H1 (cell line): ENCODE data around the gene FRMD4A. TPM values are rescaled to one million over a fixed set of nuclear protein-coding genes. Genes with fewer than 3 reads are reported as not detected.

Experiments used
- CTCF ChIA-PET: fragments of 300-600 bp; sonication (Branson Sonifier 250); formaldehyde crosslinking; loops from one replicate; lab custom pipeline; 2021; ENCODE audit not compliant: partially characterized antibody; lab: Charles Lee
- POLR2A ChIA-PET: fragments of 300-600 bp; sonication (Branson Sonifier 250); formaldehyde crosslinking; loops from one replicate; lab custom pipeline; 2021; ENCODE audit warnings: inconsistent platforms; ENCODE audit not compliant: partially characterized antibody; lab: Charles Lee
- DNase-seq, 2 experiments: peaks; one replicate each; pipeline versions ENCODE4 v3.0.0 to v3.0.0-alpha.2; 2010 to 2022; ENCODE audit warnings: low spot score in 2 of 2, low read depth in 1 of 2, mixed read lengths in 1 of 2
- FAIRE-seq: peaks from 2 replicates; lab custom pipeline; 2011; peaks lifted over from hg19 to GRCh38; lab: Jason Lieb, UNC
- H2AFZ ChIP-seq: 2 replicates; pipeline ENCODE4 v1.8.1; 2012; ENCODE audit warnings: low read length, inconsistent platforms
- H2AK5ac ChIP-seq: 2 replicates; pipeline ENCODE4 v1.6.1; 2013; ENCODE audit warnings: low read depth, low read length
- H2BK120ac ChIP-seq: replicated peaks from 2 replicates; pipeline ENCODE3; 2013; ENCODE audit warnings: low read depth, low read length, inconsistent platforms
- H2BK12ac ChIP-seq: 2 replicates; pipeline ENCODE4 v1.6.1; 2013; ENCODE audit warnings: low read depth, low read length
- H2BK15ac ChIP-seq: 2 replicates; pipeline ENCODE4 v1.6.1; 2013; ENCODE audit warnings: low read length
- H2BK20ac ChIP-seq: 2 replicates; pipeline ENCODE4 v1.6.1; 2013; ENCODE audit warnings: low read length
- H2BK5ac ChIP-seq: 2 replicates; pipeline ENCODE4 v1.6.1; 2013; ENCODE audit warnings: low read depth, low read length
- H3K14ac ChIP-seq: 2 replicates; pipeline ENCODE4 v1.6.1; 2013; ENCODE audit warnings: inconsistent platforms; ENCODE audit not compliant: insufficient read length
- H3K18ac ChIP-seq: 2 replicates; pipeline ENCODE4 v1.6.1; 2013; ENCODE audit warnings: low read length; ENCODE audit errors: extremely low read depth
- H3K23ac ChIP-seq: 2 replicates; pipeline ENCODE4 v1.6.1; 2013; ENCODE audit warnings: inconsistent platforms; ENCODE audit not compliant: insufficient read length
- H3K23me2 ChIP-seq: 2 replicates; pipeline ENCODE4 v1.6.1; 2013; ENCODE audit warnings: low read depth, low read length
- H3K27ac ChIP-seq: 2 replicates; pipeline ENCODE4 v1.6.1; 2011; ENCODE audit warnings: low read depth, low read length, inconsistent platforms
- H3K27me3 ChIP-seq, 4 experiments: replicated peaks in 1 of 4; 1 replicate in 1 of 4; 2 replicates in 3 of 4; pipeline versions ENCODE4 v1.6.1 to v1.8.1; 2011 to 2013; ENCODE audit warnings: low read length in 3 of 4, mild to moderate bottlenecking in 3 of 4, inconsistent platforms in 2 of 4, mixed read lengths in 2 of 4, moderate library complexity in 1 of 4; ENCODE audit not compliant: control insufficient read depth in 3 of 4, insufficient read depth in 3 of 4; ENCODE audit errors: extremely low read depth in 1 of 4
- H3K36me3 ChIP-seq, 4 experiments: 2 replicates each; pipeline versions ENCODE4 v1.6.1 to v1.8.1; 2011 to 2013; ENCODE audit warnings: mild to moderate bottlenecking in 4 of 4, low read length in 3 of 4, moderate library complexity in 2 of 4, control low read depth in 1 of 4, inconsistent platforms in 1 of 4; ENCODE audit not compliant: insufficient read depth in 4 of 4, control insufficient read depth in 2 of 4
- H3K4ac ChIP-seq: replicated peaks from 2 replicates; pipeline ENCODE3; 2013; ENCODE audit warnings: low read length, low read depth, mixed read lengths, inconsistent platforms; ENCODE audit not compliant: insufficient read length
- H3K4me1 ChIP-seq, 4 experiments: replicated peaks in 1 of 4; 1 replicate in 1 of 4; 2 replicates in 3 of 4; pipeline versions ENCODE4 v1.6.1 to v1.8.1; 2011 to 2013; ENCODE audit warnings: low read length in 3 of 4, inconsistent platforms in 2 of 4, mixed read lengths in 1 of 4; ENCODE audit not compliant: insufficient read depth in 4 of 4, control insufficient read depth in 3 of 4
- H3K4me2 ChIP-seq, 2 experiments: 2 replicates each; pipeline versions ENCODE4 v1.6.1 to v1.8.1; 2011 to 2013; ENCODE audit warnings: low read depth in 2 of 2, low read length in 2 of 2, control low read depth in 1 of 2, inconsistent platforms in 1 of 2, mild to moderate bottlenecking in 1 of 2; ENCODE audit not compliant: insufficient read depth in 1 of 2
- H3K4me3 ChIP-seq, 4 experiments: fragments of 200-600, 300-600 bp in 1 of 4; sonication (generic), shearing (Covaris generic), sonication (Bioruptor Twin) in 1 of 4; 2 replicates each; pipeline versions ENCODE4 v1.5.1 to v1.8.1; 2011 to 2016; ENCODE audit warnings: low read length in 4 of 4, low read depth in 3 of 4, control low read depth in 2 of 4, inconsistent platforms in 2 of 4, mild to moderate bottlenecking in 2 of 4, mixed read lengths in 1 of 4, moderate library complexity in 1 of 4; ENCODE audit not compliant: insufficient read depth in 2 of 4; ENCODE audit errors: extremely low read depth in 1 of 4
- H3K56ac ChIP-seq: replicated peaks from 2 replicates; pipeline ENCODE3; 2013; ENCODE audit warnings: low read depth, mild to moderate bottlenecking, mixed read lengths, low read length, inconsistent platforms; ENCODE audit not compliant: insufficient read length
- H3K79me1 ChIP-seq: 2 replicates; pipeline ENCODE4 v1.6.1; 2013; ENCODE audit warnings: low read depth, low read length, control low read depth
- H3K79me2 ChIP-seq, 2 experiments: 2 replicates each; pipeline versions ENCODE4 v1.6.1 to v1.8.1; 2012 to 2013; ENCODE audit warnings: low read length in 2 of 2, mild to moderate bottlenecking in 2 of 2, inconsistent platforms in 1 of 2; ENCODE audit not compliant: insufficient read depth in 2 of 2, control insufficient read depth in 1 of 2
- H3K9ac ChIP-seq, 4 experiments: replicated peaks in 1 of 4; 1 replicate in 1 of 4; 2 replicates in 3 of 4; pipeline versions ENCODE4 v1.6.1 to v1.8.1; 2011 to 2013; ENCODE audit warnings: low read depth in 3 of 4, low read length in 3 of 4, control low read depth in 2 of 4, mild to moderate bottlenecking in 2 of 4, moderate library complexity in 2 of 4, inconsistent platforms in 1 of 4; ENCODE audit errors: extremely low read depth in 1 of 4
- H3K9me3 ChIP-seq, 2 experiments: 2 replicates each; pipeline versions ENCODE4 v1.6.1 to v1.8.1; 2012 to 2013; ENCODE audit warnings: mild to moderate bottlenecking in 2 of 2, moderate library complexity in 2 of 2, control low read depth in 1 of 2, inconsistent platforms in 1 of 2, low read depth in 1 of 2, low read length in 1 of 2, mixed read lengths in 1 of 2; ENCODE audit not compliant: insufficient read depth in 2 of 2
- H4K20me1 ChIP-seq, 2 experiments: replicated peaks in 1 of 2; 2 replicates each; pipeline versions ENCODE3 to v1.8.1; 2011 to 2013; ENCODE audit warnings: inconsistent platforms in 2 of 2, low read length in 2 of 2, mild to moderate bottlenecking in 1 of 2; ENCODE audit not compliant: insufficient read depth in 2 of 2, control insufficient read depth in 1 of 2
- H4K5ac ChIP-seq: 2 replicates; pipeline ENCODE4 v1.6.1; 2013; ENCODE audit warnings: low read length, low read depth, mixed read lengths, inconsistent platforms; ENCODE audit not compliant: insufficient read length
- H4K8ac ChIP-seq: 2 replicates; pipeline ENCODE4 v1.8.0; 2013; ENCODE audit warnings: mild to moderate bottlenecking, moderate library complexity, low read length, inconsistent platforms; ENCODE audit not compliant: insufficient read depth; ENCODE audit errors: extremely low read depth
- H4K91ac ChIP-seq: replicated peaks from 2 replicates; pipeline ENCODE3; 2013; ENCODE audit warnings: low read length, mixed read lengths, inconsistent platforms; ENCODE audit not compliant: insufficient read length
- CEBPB ChIP-seq: IDR thresholded peaks from 2 replicates; pipeline ENCODE4 v1.6.1; 2012; ENCODE audit warnings: low read depth, low read length
- NANOG ChIP-seq: IDR thresholded peaks from 2 replicates; pipeline ENCODE4 v1.6.1; 2011; ENCODE audit warnings: low read length, low read depth, mild to moderate bottlenecking, inconsistent platforms; ENCODE audit not compliant: insufficient read depth, poor library complexity, severe bottlenecking
- WGBS, 2 experiments: shearing (Covaris generic) in 1 of 2; methylation state at CpG; one replicate each; pipeline versions ENCODE4 v1.1.6 to v1.1.7; 2013 to 2015; ENCODE audit warnings: low lambda C conversion rate in 2 of 2, mixed read lengths in 2 of 2, inconsistent platforms in 1 of 2, low coverage in 1 of 2, missing lambda C conversion rate in 1 of 2; ENCODE audit not compliant: insufficient replicate concordance in 2 of 2, insufficient coverage in 1 of 2, insufficient read length in 1 of 2; ENCODE audit errors: extremely low coverage in 1 of 2, missing lambda C conversion rate in 1 of 2; 5-methylcytosine and 5-hydroxymethylcytosine counted together
- polyA plus RNA-seq, 7 experiments: library from polyadenylated mRNA; depleted of rRNA in 3 of 7; stranded (reverse) in 5 of 7; unstranded in 2 of 7; fragments of >200 nt in 5 of 7; fragments of 200-250 nt in 2 of 7; gene quantifications; 1 replicate in 5 of 7; 2 replicates in 1 of 7; 4 replicates in 1 of 7; pipeline versions ENCODE4 v1.2.1 to v1.2.3, GENCODE V29; 2011 to 2013; ENCODE audit warnings: missing spikeins in 2 of 7, mixed read lengths in 2 of 7
- total RNA-seq: library from RNA; stranded (reverse); fragmentation: NEBNext Ultra II Directional; extraction: Animal tissue kit (Norgen Biotek cat#: 25700); gene quantifications from 2 replicates; pipeline ENCODE4 v1.2.1, GENCODE V29; 2021

Gene FRMD4A
- total and polyA plus RNA-seq, 2 of the 8 experiments (the other 6 are each of a cell fraction or from before 2014, with no cell fraction given) = 38.6 to 39.6 TPM

DNA sequence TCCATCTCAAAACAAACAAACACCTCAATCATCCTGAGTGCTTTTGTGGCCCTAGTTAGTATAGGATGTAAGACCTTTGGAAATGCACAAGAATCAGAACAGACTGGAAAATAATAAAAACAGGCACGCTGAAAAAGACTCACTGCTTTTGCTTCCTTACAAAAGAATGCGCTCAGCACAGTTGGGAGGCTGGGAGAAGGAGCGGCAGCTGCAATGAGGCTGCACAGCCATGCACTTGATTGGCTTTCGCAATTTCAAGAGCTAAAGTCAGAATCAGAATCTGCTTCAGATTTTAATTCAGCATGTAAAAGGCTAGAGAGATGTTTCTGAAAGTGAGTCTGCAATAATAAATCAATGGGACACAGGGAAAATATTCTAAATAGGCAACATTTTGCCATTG is 97.2 kb downstream of the FRMD4A start:
- Histone ChIP-seq H3K27me3 (no peaks in the 10 kb centered on the region), H2BK5ac (no peak overlapping the region), H3K18ac (no peak overlapping the region), H3K9ac (no peak overlapping the region), H3K56ac (no peak overlapping the region), H3K4me1 (0 out of 7 replicates have a peak, but pooled peaks cover 0 to 2% (median 0%) of the 10 kb centered on the region in 4 experiments), H3K9me3 (no peaks in the 10 kb centered on the region; a peak in 1 of 4 replicates), H2BK12ac (no peak overlapping the region), H2BK120ac (no peak overlapping the region), H3K79me2 (no peaks in the 10 kb centered on the region), H3K4me2 (no peak overlapping the region), H2BK15ac (no peak overlapping the region), H4K8ac (no peak overlapping the region), H4K5ac (no peak overlapping the region), H3K79me1 (no peaks in the 10 kb centered on the region), H4K20me1 (no peaks in the 10 kb centered on the region), H2BK20ac (no peak overlapping the region), H3K4me3 (no peak overlapping the region), H2AK5ac (no peak overlapping the region), H4K91ac (no peak overlapping the region), H3K23ac (no peak overlapping the region), H3K27ac (no peak overlapping the region), H3K36me3 (no peaks in the 10 kb centered on the region), H3K23me2 (no peaks in the 10 kb centered on the region), H3K4ac (no peak overlapping the region), H2AFZ (no peak overlapping the region), H3K14ac (no peak overlapping the region)
- WGBS, 2 experiments = 89% methylated on average over 4 of the region's 4 CpGs; no CpG with 5 or more reads in 1 of the 2 experiments
- FAIRE-seq = no peak
- ChIA-PET POLR2A (no interaction called here), CTCF (no interaction called here)
- DNase-seq = no peak
- 0 out of 2 replicates have a peak, but pooled peaks have one; percentile 37 for TF ChIP-seq CEBPB
- TF ChIP-seq NANOG = no peak
